GM21723 (cell line): Measurements from ENCODE around the gene ENTPD6.
"Not testable (repeated sequence)": the region's sequence is repeated elsewhere in the genome, so short reads cannot be mapped to it uniquely, and the experiment has no call there.

ENCODE experiments used
- ATAC-seq: cut with Tn5 transposase; IDR thresholded peaks from one replicate; pipeline ENCODE4 v1.9.1; 2021; ENCODE audit warnings: mild to moderate bottlenecking, moderate library complexity; ENCODE audit not compliant: unreplicated experiment

The ENTPD6 gene

GRCh38 chr20:25223179-25223661, 27.7 kb downstream of the ENTPD6 start:
- ATAC-seq: no peak

GRCh38 chr20:25223765-25224720, 28.5 kb downstream of the ENTPD6 start:
- no peak for ATAC-seq

DNA sequence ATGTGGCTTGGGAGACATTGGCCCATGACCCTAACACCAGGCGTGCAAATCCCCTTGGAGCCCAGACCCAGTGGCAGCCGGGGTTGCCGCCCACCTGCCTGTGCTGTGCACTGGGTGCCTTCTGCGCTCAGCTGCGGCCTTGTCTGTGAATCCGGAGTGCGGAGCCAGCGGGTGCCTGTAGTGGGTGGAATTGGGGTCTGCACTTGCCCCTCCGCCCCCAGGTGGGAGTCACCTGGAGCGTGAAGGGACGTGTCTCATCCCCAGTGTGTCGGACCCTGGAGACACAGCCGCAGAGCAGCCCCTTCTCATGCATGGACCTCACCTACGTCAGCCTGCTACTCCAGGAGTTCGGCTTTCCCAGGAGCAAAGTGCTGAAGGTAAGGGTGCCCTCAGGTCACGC, 29.4 kb downstream of the ENTPD6 start:
- no peak for ATAC-seq

DNA sequence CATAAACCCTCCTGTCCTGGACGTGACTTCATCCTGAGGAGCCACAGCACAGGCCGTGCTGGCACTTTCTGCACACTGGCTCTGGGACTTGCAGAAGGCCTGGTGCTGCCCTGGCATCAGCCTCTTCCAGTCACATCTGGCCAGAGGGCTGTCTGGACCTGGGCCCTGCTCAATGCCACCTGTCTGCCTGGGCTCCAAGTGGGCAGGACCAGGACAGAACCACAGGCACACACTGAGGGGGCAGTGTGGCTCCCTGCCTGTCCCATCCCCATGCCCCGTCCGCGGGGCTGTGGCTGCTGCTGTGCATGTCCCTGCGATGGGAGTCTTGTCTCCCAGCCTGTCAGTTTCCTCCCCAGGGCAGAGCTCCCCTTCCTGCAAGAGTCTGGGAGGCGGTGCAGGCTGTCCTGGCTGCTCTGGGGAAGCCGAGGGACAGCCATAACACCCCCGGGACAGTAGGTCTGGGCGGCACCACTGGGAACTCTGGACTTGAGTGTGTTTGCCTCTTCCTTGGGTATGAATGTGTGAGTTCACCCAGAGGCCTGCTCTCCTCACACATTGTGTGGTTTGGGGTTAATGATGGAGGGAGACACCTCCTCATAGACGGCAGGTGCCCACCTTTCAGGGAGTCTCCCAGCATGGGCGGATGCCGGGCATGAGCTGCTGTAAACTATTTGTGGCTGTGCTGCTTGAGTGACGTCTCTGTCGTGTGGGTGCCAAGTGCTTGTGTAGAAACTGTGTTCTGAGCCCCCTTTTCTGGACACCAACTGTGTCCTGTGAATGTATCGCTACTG, 30.3 kb downstream of the ENTPD6 start:
- ATAC-seq: no peak

- no peak for ATAC-seq
Measured at GRCh38 chr20:25226433-25227316, 31.2 kb downstream of the ENTPD6 start.

GRCh38 chr20:25227317-25227831, 31.9 kb downstream of the ENTPD6 start:
- no peak for ATAC-seq

GRCh38 chr20:25229486-25230165, 34.1 kb downstream of the ENTPD6 start:
- ATAC-seq: no peak

- ATAC-seq: no peak
Measured at GRCh38 chr20:25230166-25230831, 34.8 kb downstream of the ENTPD6 start.

DNA sequence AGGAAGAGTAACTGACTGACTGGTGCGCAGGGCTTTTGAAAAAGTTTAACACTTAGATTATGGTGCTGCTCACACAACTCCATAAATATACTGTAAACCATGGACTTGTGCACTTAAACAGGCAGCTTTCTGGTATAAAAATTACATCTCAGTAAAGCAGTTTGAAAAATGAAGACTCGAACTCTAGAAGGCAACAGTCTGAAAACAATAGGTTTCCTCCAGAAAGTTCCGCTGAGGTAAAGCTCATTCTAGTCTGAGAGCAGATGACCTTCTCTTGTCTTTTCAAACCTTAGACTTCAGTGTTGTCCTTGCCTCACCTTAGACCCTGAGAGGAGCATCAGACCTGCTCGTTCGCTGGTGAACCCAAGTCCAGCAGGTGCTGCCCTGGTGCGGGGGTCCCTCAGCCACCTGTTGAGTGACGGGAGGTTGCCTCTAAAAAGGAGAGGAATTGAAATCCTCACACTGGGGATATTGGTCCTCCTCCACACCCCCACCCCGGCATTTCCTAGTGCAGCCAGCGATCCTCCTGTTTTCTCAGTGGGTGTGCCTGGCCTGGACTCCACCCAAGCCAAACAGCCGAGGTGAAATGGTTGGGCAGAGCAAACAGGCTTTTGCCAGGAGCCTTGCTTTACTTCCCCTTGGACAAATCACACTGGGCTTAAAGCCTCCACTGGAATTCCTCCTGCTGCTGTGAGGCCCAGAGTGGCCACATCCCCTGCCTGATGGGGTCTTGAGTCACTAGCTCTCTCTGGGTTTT, 37.7 kb downstream of the ENTPD6 start:
- no peak for ATAC-seq

GRCh38 chr20:25234009-25234849, 38.7 kb downstream of the ENTPD6 start:
- not testable (repeated sequence) for ATAC-seq

GRCh38 chr20:25236450-25237304, 41.2 kb downstream of the ENTPD6 start:
- ATAC-seq: no peak

DNA sequence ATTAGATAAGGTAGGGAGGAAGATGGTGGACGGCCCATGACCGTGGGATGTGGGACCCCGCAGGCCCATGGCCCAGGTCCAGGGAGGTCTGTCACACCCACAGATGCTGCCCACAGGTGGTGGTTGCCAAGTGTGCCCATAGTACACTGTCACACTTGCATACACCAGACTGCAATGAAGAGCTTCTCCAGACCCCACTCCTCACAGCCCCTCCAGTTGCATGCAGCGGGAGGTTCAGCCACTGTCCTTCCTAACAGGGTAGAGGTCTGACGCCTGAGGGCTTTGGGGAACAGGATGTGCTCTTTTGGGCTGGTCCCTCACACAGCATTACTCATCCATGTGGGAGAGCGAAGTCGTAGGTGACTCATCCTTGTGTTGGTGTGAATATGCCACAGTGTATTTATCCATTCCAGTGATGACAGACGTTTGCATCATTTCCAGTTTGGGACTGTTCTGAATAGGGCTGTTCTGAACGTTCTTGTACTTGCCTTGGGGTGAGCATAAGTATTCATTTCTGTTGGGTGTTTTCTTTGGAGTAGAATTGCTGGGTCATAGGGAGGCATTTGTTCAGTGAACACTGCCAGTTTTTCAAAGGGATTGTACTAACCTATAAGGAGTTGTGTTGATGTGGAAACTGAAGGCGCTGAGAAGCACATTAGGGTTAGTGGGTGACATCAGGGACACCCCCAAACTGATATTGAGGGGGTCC, 42.3 kb downstream of the ENTPD6 start:
- ATAC-seq: no peak

DNA sequence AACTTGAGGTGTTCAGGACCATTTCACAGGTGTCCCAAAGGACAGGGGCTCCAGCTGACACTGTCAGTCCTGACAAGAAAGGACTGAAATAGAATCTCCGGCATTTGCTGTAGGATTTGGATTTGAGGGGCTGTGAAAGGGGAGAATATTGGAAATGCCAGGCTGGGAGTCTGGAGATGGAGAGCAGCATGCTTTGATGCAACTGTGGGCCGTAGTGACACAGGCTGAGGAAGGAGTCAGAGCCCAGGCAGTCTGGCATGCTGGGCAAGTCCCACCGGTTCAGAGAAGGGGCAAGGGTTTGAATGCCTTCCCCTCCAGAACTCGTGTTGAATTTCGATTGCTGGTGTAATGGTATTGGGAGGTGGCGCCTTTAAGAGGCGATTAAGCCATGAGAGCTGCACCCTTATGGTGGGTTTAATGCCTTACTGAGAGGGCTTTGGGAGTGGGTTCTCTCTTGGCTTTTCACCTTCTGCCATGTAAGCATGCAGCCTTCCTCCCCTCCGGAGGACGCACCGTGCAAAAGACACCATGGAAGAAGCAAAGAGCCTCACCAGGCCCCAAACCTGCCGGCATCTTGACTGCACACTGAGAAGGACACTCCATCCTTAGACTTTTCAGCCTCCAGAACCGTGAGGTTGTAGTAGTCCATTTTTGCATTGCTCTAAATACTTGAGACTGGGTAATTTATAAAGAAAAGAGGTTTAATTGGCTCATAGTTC, 43.0 kb downstream of the ENTPD6 start:
- no peak for ATAC-seq

DNA sequence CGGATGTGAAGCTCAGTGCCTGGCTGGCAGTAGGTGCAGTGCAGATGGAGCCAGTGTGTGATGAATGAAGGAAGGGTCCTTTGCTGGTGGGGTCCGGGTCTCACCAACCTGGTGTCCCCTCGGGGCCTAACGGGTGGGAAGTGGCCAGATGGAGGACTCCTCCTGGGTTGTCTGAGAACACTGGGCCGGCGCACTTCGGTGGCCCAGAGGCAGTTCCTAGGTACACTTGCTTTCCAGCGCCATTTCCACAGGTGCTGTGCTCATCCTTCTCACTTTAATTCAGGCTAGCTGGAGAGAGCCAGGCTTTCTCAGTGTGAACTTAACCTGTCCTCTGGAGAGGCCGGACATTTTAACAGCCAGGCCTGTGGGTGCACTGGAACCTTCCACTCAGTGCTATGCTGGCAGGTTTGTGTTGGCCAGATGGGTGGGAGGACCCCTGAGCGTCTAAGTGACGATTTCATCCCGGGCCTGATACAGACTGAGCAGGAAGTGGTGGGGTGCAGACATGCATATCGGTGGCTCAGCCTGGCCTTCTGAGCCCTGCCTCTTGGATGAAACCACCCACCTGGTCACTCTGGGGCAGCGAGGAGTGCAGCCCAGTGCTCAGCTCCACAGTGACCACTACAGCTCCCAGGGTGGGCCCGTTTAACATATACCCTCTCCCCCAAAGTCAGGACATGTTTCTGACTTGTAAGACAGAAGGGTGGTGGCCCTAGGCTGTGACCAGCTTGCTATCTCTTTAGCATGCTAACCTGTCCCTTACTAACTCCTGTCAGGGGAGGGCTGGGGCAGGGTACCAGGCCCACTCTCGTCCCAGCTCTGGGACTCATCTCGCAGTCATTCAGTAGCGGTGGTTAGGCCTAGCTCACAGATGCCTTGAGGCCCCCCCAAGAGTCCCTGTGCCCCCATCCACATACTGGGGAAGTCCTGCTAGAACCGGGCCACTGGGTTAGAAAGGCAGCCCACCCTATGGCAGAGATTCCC, 44.2 kb downstream of the ENTPD6 start:
- ATAC-seq: no peak
